Measurements from ENCODE around the gene PKM. TPM values are rescaled to one million over a fixed set of nuclear protein-coding genes. Genes with fewer than 3 reads are reported as not detected.

PKM gene
- total and polyA plus RNA-seq, 9 of the 15 experiments (the other 6 are each of a cell fraction or from before 2014, with no cell fraction given), result 140 to 825 (median 383) TPM

DNA sequence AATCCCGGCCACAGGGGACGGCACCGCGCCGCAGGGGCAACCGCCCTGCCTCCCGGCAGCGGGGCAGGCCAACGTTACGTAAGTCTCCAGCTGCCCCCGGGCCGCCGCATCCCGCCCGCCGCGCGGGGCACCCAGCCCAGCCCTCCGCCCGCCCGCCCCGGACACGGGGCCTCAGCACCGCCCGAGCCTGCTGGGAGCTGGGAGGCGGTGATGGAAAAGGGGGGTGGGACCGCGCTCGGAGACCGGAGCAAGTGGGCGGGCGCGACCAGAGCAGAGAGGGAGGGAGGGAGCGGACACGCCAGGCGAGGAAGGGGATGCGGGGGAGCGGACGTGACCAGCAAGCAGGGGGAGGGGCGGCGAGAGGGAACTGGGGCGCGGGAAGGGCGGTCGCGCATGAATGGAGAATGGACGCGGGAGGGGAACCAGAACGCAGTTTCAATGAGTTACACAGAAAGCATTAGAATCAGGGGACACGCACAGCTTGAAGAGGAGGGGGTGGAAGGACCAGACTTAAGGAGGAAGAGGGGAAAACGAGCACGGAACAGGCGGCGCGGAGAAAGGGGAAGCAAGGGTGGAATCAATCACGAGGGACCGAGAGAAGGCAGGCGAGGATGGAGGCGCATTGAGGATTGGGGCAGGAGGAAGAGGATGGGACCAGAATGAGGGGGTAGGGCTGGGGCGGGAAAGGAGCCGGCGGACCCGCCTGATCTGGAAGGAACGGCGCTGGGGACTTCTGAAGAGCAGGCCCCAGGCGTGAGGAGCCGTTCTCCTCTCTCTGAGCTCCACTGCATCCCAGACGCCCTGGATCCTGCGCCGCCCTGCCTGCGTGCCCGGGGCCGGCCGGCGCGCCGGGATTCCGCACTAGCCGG lies 559 bp downstream of the PKM start (continued):
- TF ChIP-seq NEUROD1 (IDR thresholded peaks at IDR 0.05; ENCODE audit: borderline replicate concordance, low read depth, low read length, partially characterized antibody) (peak; percentile 48), CTBP1 (IDR thresholded peaks at IDR 0.05; ENCODE audit: borderline replicate concordance) (peak; percentile 10; the same call in 1 of the 2 replicates), ZNF217 (CRISPR knock-in tag; IDR thresholded peaks at IDR 0.05) (no peak), PHF8 (IDR thresholded peaks at IDR 0.05; ENCODE audit: borderline replicate concordance, low read length) (peak; percentile 18; the same call in 1 of the 2 replicates), ZC3H4 (CRISPR knock-in tag; IDR thresholded peaks at IDR 0.05; ENCODE audit: borderline replicate concordance) (no peak), LEF1 (IDR thresholded peaks at IDR 0.05) (peak; percentile 48; the same call in 1 of the 2 replicates), MTA2 (IDR thresholded peaks at IDR 0.05; ENCODE audit: low read depth) (no peak), NCOA4 (IDR thresholded peaks at IDR 0.05; ENCODE audit: partially characterized antibody) (no peak), ETV5 (CRISPR knock-in tag; IDR thresholded peaks at IDR 0.05; ENCODE audit: low read depth) (peak; percentile 5; the same call in 1 of the 2 replicates), ZNF444 (CRISPR knock-in tag; IDR thresholded peaks at IDR 0.05) (no peak), EHMT2 (IDR thresholded peaks at IDR 0.05) (no peak), ZNF175 (CRISPR knock-in tag; IDR thresholded peaks at IDR 0.05; ENCODE audit: low read depth) (no peak), MAZ (CRISPR knock-in tag; conservative IDR thresholded peaks at IDR 0.05 in 1 of 2, IDR thresholded peaks at IDR 0.05 in 1 of 2) (peak; percentile 67 to 84; a peak in 3 of 4 replicates), HDGF (IDR thresholded peaks at IDR 0.05) (peak; percentile 82; the same call in 1 of the 2 replicates), E2F3 (CRISPR knock-in tag; IDR thresholded peaks at IDR 0.05) (no peak)
- TF ChIP-seq, protein P1, sequence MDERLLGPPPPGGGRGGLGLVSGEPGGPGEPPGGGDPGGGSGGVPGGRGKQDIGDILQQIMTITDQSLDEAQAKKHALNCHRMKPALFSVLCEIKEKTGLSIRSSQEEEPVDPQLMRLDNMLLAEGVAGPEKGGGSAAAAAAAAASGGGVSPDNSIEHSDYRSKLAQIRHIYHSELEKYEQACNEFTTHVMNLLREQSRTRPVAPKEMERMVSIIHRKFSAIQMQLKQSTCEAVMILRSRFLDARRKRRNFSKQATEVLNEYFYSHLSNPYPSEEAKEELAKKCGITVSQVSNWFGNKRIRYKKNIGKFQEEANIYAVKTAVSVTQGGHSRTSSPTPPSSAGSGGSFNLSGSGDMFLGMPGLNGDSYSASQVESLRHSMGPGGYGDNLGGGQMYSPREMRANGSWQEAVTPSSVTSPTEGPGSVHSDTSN (CRISPR knock-in tag; IDR thresholded peaks at IDR 0.05; ENCODE audit: low read depth), result no peak
- TF ChIP-seq, protein P1 (tag; conservative IDR thresholded peaks at IDR 0.05; ENCODE audit: low read depth), result no peak
- TF ChIP-seq, protein P2, sequence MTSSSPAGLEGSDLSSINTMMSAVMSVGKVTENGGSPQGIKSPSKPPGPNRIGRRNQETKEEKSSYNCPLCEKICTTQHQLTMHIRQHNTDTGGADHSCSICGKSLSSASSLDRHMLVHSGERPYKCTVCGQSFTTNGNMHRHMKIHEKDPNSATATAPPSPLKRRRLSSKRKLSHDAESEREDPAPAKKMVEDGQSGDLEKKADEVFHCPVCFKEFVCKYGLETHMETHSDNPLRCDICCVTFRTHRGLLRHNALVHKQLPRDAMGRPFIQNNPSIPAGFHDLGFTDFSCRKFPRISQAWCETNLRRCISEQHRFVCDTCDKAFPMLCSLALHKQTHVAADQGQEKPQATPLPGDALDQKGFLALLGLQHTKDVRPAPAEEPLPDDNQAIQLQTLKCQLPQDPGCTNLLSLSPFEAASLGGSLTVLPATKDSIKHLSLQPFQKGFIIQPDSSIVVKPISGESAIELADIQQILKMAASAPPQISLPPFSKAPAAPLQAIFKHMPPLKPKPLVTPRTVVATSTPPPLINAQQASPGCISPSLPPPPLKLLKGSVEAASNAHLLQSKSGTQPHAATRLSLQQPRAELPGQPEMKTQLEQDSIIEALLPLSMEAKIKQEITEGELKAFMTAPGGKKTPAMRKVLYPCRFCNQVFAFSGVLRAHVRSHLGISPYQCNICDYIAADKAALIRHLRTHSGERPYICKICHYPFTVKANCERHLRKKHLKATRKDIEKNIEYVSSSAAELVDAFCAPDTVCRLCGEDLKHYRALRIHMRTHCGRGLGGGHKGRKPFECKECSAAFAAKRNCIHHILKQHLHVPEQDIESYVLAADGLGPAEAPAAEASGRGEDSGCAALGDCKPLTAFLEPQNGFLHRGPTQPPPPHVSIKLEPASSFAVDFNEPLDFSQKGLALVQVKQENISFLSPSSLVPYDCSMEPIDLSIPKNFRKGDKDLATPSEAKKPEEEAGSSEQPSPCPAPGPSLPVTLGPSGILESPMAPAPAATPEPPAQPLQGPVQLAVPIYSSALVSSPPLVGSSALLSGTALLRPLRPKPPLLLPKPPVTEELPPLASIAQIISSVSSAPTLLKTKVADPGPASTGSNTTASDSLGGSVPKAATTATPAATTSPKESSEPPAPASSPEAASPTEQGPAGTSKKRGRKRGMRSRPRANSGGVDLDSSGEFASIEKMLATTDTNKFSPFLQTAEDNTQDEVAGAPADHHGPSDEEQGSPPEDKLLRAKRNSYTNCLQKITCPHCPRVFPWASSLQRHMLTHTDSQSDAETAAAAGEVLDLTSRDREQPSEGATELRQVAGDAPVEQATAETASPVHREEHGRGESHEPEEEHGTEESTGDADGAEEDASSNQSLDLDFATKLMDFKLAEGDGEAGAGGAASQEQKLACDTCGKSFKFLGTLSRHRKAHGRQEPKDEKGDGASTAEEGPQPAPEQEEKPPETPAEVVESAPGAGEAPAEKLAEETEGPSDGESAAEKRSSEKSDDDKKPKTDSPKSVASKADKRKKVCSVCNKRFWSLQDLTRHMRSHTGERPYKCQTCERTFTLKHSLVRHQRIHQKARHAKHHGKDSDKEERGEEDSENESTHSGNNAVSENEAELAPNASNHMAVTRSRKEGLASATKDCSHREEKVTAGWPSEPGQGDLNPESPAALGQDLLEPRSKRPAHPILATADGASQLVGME (CRISPR knock-in tag; IDR thresholded peaks at IDR 0.05), result no peak
- TF ChIP-seq, protein P3, sequence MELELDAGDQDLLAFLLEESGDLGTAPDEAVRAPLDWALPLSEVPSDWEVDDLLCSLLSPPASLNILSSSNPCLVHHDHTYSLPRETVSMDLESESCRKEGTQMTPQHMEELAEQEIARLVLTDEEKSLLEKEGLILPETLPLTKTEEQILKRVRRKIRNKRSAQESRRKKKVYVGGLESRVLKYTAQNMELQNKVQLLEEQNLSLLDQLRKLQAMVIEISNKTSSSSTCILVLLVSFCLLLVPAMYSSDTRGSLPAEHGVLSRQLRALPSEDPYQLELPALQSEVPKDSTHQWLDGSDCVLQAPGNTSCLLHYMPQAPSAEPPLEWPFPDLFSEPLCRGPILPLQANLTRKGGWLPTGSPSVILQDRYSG (tag; conservative IDR thresholded peaks at IDR 0.05; ENCODE audit: low read depth), result no peak
